ENCODE results near the gene PPP1R18. TPM values are rescaled to one million over a fixed set of nuclear protein-coding genes. Genes with fewer than 3 reads are reported as not detected.
A peak's percentile ranks its signal among the peaks of the same experiment; 100 is the strongest.

PPP1R18 gene
- total and polyA plus RNA-seq, 9 of the 15 experiments (the other 6 are each of a cell fraction or from before 2014, with no cell fraction given), result 12.0 to 99.2 (median 42.6) TPM

- TF ChIP-seq E4F1 (CRISPR knock-in tag; IDR thresholded peaks at IDR 0.05; ENCODE audit: borderline replicate concordance) (peak; percentile 85), ELK1 (CRISPR knock-in tag; IDR thresholded peaks at IDR 0.05) (no peak), ZC3H8 (IDR thresholded peaks at IDR 0.05) (peak; percentile 45; the same call in 1 of the 2 replicates), ATF3 (IDR thresholded peaks at IDR 0.05) (no peak), ATF3 (CRISPR knock-in tag; conservative IDR thresholded peaks at IDR 0.05) (no peak), POLR2B (IDR thresholded peaks at IDR 0.05; ENCODE audit: low read depth, partially characterized antibody) (peak; percentile 99), PRDM10 (IDR thresholded peaks at IDR 0.05; ENCODE audit: partially characterized antibody) (peak; percentile 46), NUFIP1 (IDR thresholded peaks at IDR 0.05; ENCODE audit: partially characterized antibody) (no peak), SREBF1 (IDR thresholded peaks at IDR 0.05; ENCODE audit: borderline replicate concordance, low read depth, low read length) (peak; percentile 58; the same call in 1 of the 2 replicates), CGGBP1 (CRISPR knock-in tag; IDR thresholded peaks at IDR 0.05) (0 out of 2 replicates have a peak, but pooled peaks have one; percentile 63), MLLT1 (IDR thresholded peaks at IDR 0.05) (peak; percentile 89 to 92)
Measured at GRCh38 chr6:30719791-30720737, 33.6 kb upstream of the PPP1R18 start, which contains the start of gene TUBB (continued).
